B cell (primary cell): ENCODE measurements around the gene CSRP3. TPM values are rescaled to one million over a fixed set of nuclear protein-coding genes. Genes with fewer than 3 reads are reported as not detected.

Experiments
- ATAC-seq: fragments of 200-7000 bp; cut with Tn5 transposase; one replicate; pipeline ENCODE4 v1.10.0; 2021; ENCODE audit warnings: low read depth, mild to moderate bottlenecking, moderate number of reproducible peaks, moderate library complexity
- CTCF ChIA-PET: fragments of 350-600 bp; sonication (Branson Sonifier 250); formaldehyde crosslinking; loops from one replicate; lab custom pipeline; 2021; ENCODE audit warnings: antibody characterized with exemption, inconsistent platforms; lab: Charles Lee
- POLR2A ChIA-PET: fragments of 350-600 bp; sonication (Branson Sonifier 250); formaldehyde crosslinking; loops from one replicate; lab custom pipeline; 2021; ENCODE audit warnings: antibody characterized with exemption; lab: Charles Lee
- DNase-seq: peaks from one replicate; pipeline ENCODE4 v3.0.0; 2013
- H2AFZ ChIP-seq: 2 replicates; pipeline ENCODE4 v1.6.1; 2012; ENCODE audit warnings: mild to moderate bottlenecking, low read depth, low read length; ENCODE audit not compliant: insufficient read depth, poor library complexity, severe bottlenecking
- H3K27ac ChIP-seq, 2 donors: 1 replicate in 1 of 2; 2 replicates in 1 of 2; pipeline ENCODE4 v1.5.1; 2012 to 2013; ENCODE audit warnings: low read length in 2 of 2, mild to moderate bottlenecking in 2 of 2, moderate library complexity in 1 of 2
- H3K27me3 ChIP-seq, 4 experiments: fragments of 200-600 bp in 1 of 4; sonication (generic) in 1 of 4; replicated peaks in 1 of 4; 1 replicate in 2 of 4; 2 replicates in 2 of 4; pipeline versions ENCODE4 v1.6.1 to v1.7.0; 2013 to 2016; ENCODE audit warnings: low read length in 3 of 4, mild to moderate bottlenecking in 2 of 4, mixed read lengths in 1 of 4, moderate library complexity in 1 of 4; ENCODE audit not compliant: insufficient read depth in 4 of 4, control insufficient read depth in 3 of 4; ENCODE audit errors: control extremely low read depth in 1 of 4
- H3K36me3 ChIP-seq, 2 experiments: replicated peaks in 1 of 2; 1 replicate in 1 of 2; 2 replicates in 1 of 2; pipeline versions ENCODE4 v1.6.1 to v1.7.1; 2013; ENCODE audit warnings: low read length in 1 of 2; ENCODE audit not compliant: insufficient read depth in 2 of 2, control insufficient read depth in 1 of 2; ENCODE audit errors: control extremely low read depth in 1 of 2, extremely low read depth in 1 of 2
- H3K4me1 ChIP-seq, 2 donors: fragments of 200-600 bp in 1 of 2; sonication (generic) in 1 of 2; 1 replicate in 1 of 2; 2 replicates in 1 of 2; pipeline versions ENCODE4 v1.5.1 to v1.6.1; 2013 to 2017; ENCODE audit warnings: low read length in 2 of 2; ENCODE audit not compliant: control insufficient read depth in 2 of 2, insufficient read depth in 2 of 2
- H3K4me2 ChIP-seq: replicated peaks from 2 replicates; pipeline ENCODE3; 2012; ENCODE audit warnings: mild to moderate bottlenecking, low read depth, low read length; ENCODE audit not compliant: poor library complexity, severe bottlenecking
- H3K4me3 ChIP-seq, 5 experiments: fragments of 200-600 bp in 1 of 5; sonication (generic) in 1 of 5; 1 replicate in 3 of 5; 2 replicates in 2 of 5; pipeline versions ENCODE4 v1.5.1 to v1.7.0; 2011 to 2016; ENCODE audit warnings: low read length in 4 of 5, mild to moderate bottlenecking in 4 of 5, low read depth in 2 of 5, control low read depth in 1 of 5, moderate library complexity in 1 of 5; ENCODE audit not compliant: insufficient read depth in 1 of 5; ENCODE audit errors: control extremely low read depth in 1 of 5, extremely low read depth in 1 of 5
- H3K79me2 ChIP-seq: fragments of 200-600 bp; sonication (generic); one replicate; pipeline ENCODE4 v1.6.0; 2016; ENCODE audit warnings: low read length; ENCODE audit not compliant: control insufficient read depth, insufficient read depth
- H3K9ac ChIP-seq: fragments of 200-600 bp; sonication (generic); 2 replicates; pipeline ENCODE4 v1.6.1; 2017; ENCODE audit warnings: mild to moderate bottlenecking, low read length, moderate library complexity
- H3K9me3 ChIP-seq, 3 donors: one replicate each; pipeline versions ENCODE4 v1.6.1 to v1.7.1; 2013; ENCODE audit warnings: low read length in 2 of 3; ENCODE audit not compliant: control insufficient read depth in 2 of 3, insufficient read depth in 1 of 3; ENCODE audit errors: control extremely low read depth in 1 of 3
- H4K20me1 ChIP-seq: 2 replicates; pipeline ENCODE4 v1.6.0; 2012; ENCODE audit warnings: mild to moderate bottlenecking, low read length; ENCODE audit not compliant: insufficient read depth, control insufficient read depth, poor library complexity, severe bottlenecking
- H3K27ac Mint-ChIP-seq: one replicate; pipeline ENCODE4 v1.8.0; 2021; ENCODE audit warnings: mixed read lengths
- H3K27me3 Mint-ChIP-seq: one replicate; pipeline ENCODE4 v1.8.0; 2021; ENCODE audit warnings: mixed read lengths
- H3K4me1 Mint-ChIP-seq: one replicate; pipeline ENCODE4 v1.8.0; 2021; ENCODE audit warnings: mixed read lengths
- H3K4me3 Mint-ChIP-seq: one replicate; pipeline ENCODE4 v1.8.0; 2021; ENCODE audit warnings: mixed read lengths
- H3K9me3 Mint-ChIP-seq: one replicate; pipeline ENCODE4 v1.8.0; 2022; ENCODE audit warnings: mixed read lengths; ENCODE audit not compliant: insufficient read depth
- EZH2 ChIP-seq: IDR thresholded peaks from 2 replicates; pipeline ENCODE4 v1.6.1; 2012; ENCODE audit warnings: borderline replicate concordance, low read depth, mild to moderate bottlenecking, moderate library complexity, low read length; ENCODE audit not compliant: insufficient read depth, poor library complexity, severe bottlenecking
- WGBS: methylation state at CpG from one replicate; pipeline ENCODE4 v1.1.5; 2013; ENCODE audit warnings: missing lambda C conversion rate; ENCODE audit not compliant: insufficient coverage; 5-methylcytosine and 5-hydroxymethylcytosine counted together
- intact Hi-C: fragments of 100-400 bp; cut with micrococcal nuclease; formaldehyde crosslinking; loops from one replicate; pipeline ENCODE4 v1.10.0; 2022
- polyA plus RNA-seq: library from polyadenylated mRNA; depleted of rRNA; stranded (reverse); fragments of >200 nt; gene quantifications from 2 replicates; pipeline ENCODE4 v1.2.3, GENCODE V29; 2012
- total RNA-seq, 2 donors: library from RNA; stranded (reverse); fragments of 120-200 nt in 1 of 2; gene quantifications; 1 replicate in 1 of 2; 2 replicates in 1 of 2; pipeline versions ENCODE4 v1.2.3 to v1.2.4, GENCODE V29; 2013 to 2022
- TF ChIP-seq, protein P1 (sequence below): fragments of 200-600 bp; IDR thresholded peaks from one replicate; pipeline ENCODE4 v1.8.0; 2022; ENCODE audit warnings: antibody characterized with exemption, mild to moderate bottlenecking

CSRP3 gene
- total and polyA plus RNA-seq, 2 donors (not counting 1 experiment from before 2014, with no cell fraction given): not detected

DNA sequence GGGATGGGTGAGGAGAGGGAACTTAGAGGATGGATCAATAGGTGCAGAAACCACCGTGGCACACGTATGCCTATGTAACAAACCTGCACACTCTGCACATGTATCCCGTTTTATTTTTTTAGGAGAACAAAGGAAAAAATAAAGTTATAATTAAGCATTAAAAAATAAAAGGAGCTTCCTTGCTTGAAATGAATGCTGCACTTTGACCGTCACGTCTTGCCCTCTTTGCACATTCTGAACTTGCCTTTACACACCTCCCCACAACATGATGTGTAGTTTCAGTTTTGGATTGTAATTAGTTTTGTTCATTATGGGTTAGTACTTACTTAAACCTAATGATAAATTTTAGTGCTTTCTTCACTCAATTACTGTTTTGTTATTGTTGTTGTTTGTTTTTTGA lies 3.1 kb upstream of the CSRP3 start:
- no peaks in the 10 kb centered on the region for H3K9me3 Mint-ChIP-seq
- intact Hi-C loops: no loop called here
- no peaks in the 10 kb centered on the region for H3K9me3 ChIP-seq
- WGBS: no CpG with 5 or more reads among the region's 5 CpGs
- POLR2A ChIA-PET: no interaction called here
- peaks cover 27% of the 10 kb centered on the region for H3K27me3 Mint-ChIP-seq
- H3K4me2 ChIP-seq: no peak overlapping the region
- no peaks in the 10 kb centered on the region for H4K20me1 ChIP-seq
- H3K27ac ChIP-seq: no peak overlapping the region
- H2AFZ ChIP-seq: no peak overlapping the region
- no peak overlapping the region for H3K4me3 ChIP-seq
- no peaks in the 10 kb centered on the region for H3K4me1 ChIP-seq
- H3K4me1 Mint-ChIP-seq: no peaks in the 10 kb centered on the region
- H3K36me3 ChIP-seq: no peaks in the 10 kb centered on the region
- no peaks in the 10 kb centered on the region for H3K79me2 ChIP-seq
- no peak for TF ChIP-seq EZH2
- TF ChIP-seq, protein P1, sequence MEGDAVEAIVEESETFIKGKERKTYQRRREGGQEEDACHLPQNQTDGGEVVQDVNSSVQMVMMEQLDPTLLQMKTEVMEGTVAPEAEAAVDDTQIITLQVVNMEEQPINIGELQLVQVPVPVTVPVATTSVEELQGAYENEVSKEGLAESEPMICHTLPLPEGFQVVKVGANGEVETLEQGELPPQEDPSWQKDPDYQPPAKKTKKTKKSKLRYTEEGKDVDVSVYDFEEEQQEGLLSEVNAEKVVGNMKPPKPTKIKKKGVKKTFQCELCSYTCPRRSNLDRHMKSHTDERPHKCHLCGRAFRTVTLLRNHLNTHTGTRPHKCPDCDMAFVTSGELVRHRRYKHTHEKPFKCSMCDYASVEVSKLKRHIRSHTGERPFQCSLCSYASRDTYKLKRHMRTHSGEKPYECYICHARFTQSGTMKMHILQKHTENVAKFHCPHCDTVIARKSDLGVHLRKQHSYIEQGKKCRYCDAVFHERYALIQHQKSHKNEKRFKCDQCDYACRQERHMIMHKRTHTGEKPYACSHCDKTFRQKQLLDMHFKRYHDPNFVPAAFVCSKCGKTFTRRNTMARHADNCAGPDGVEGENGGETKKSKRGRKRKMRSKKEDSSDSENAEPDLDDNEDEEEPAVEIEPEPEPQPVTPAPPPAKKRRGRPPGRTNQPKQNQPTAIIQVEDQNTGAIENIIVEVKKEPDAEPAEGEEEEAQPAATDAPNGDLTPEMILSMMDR: no peak
- CTCF ChIA-PET: interaction anchor here (0.6 kb wide), 1 partner anchor 10 kb away, joined by 5 read pairs; no protein-coding TSS in a partner anchor
- DNase-seq (no peak), ATAC-seq (no peak)
- H3K9ac ChIP-seq: no peak overlapping the region
- peaks cover 0 to 7% (median 0%) of the 10 kb centered on the region in 4 experiments for H3K27me3 ChIP-seq
- no peak overlapping the region for H3K27ac Mint-ChIP-seq
- H3K4me3 Mint-ChIP-seq: no peak overlapping the region

- Mint-ChIP-seq H3K27ac (no peak overlapping the region), H3K4me3 (no peak overlapping the region), H3K4me1 (no peaks in the 10 kb centered on the region), H3K27me3 (peaks cover 11% of the 10 kb centered on the region), H3K9me3 (no peaks in the 10 kb centered on the region)
- H3K79me2 ChIP-seq: no peaks in the 10 kb centered on the region
- intact Hi-C loops: no loop called here
- CTCF ChIA-PET: no interaction called here
- H3K4me1 ChIP-seq: no peaks in the 10 kb centered on the region
- no peak overlapping the region for H3K4me3 ChIP-seq
- no peak overlapping the region for H3K4me2 ChIP-seq
- no peaks in the 10 kb centered on the region for H3K9me3 ChIP-seq
- H3K27ac ChIP-seq: no peak overlapping the region
- H3K36me3 ChIP-seq: no peaks in the 10 kb centered on the region
- DNase-seq (no peak), ATAC-seq (no peak)
- H3K27me3 ChIP-seq: peaks cover 0 to 3% (median 0%) of the 10 kb centered on the region in 4 experiments
- no peak overlapping the region for H3K9ac ChIP-seq
- H2AFZ ChIP-seq: no peak overlapping the region
- H4K20me1 ChIP-seq: no peaks in the 10 kb centered on the region
- TF ChIP-seq, protein P1: no peak
- no peak for TF ChIP-seq EZH2
- 16% methylated on average over 3 of the region's 6 CpGs for WGBS
- POLR2A ChIA-PET: no interaction called here
These were observed 1.2 kb downstream of the CSRP3 start for GRCh38 chr11:19200410-19201201.
